Cardiac fibroblast (primary cell): ENCODE measurements around the gene NRG3.

Experiments used
- DNase-seq, 2 donors: peaks; one replicate each; pipeline versions ENCODE4 v3.0.0 to v3.0.0-alpha.2; 2010; ENCODE audit warnings: low read depth in 2 of 2
- H3K4me3 ChIP-seq, 2 donors: replicated peaks in 1 of 2; 1 replicate in 1 of 2; 2 replicates in 1 of 2; pipeline ENCODE4 v1.5.1; 2011; ENCODE audit warnings: low read depth in 2 of 2, low read length in 2 of 2, mild to moderate bottlenecking in 2 of 2, moderate library complexity in 1 of 2
- TF ChIP-seq, protein P1 (sequence below): IDR thresholded peaks from one replicate; pipeline ENCODE4 v1.5.1; 2011; ENCODE audit warnings: low read depth, mild to moderate bottlenecking, low read length, inconsistent platforms

The NRG3 gene

DNA sequence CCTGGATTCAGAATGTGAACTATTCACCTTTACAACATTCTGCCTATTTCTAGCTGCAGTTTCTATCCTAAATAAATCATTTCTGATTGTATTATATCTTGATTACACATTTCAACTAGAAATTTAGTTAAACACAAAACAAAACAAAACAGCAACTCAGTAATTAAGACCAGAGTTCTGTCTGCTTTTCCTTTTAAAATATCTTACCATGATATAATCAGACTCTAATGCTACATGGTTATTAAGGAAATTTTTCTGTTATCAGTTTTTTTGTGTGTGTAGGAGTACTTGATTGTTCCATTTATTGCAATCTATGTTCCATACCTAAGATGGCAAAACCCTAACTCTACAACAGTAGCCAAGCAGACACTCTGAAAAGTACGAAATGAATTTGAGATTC, 663.3 kb downstream of the NRG3 start:
- TF ChIP-seq, protein P1, sequence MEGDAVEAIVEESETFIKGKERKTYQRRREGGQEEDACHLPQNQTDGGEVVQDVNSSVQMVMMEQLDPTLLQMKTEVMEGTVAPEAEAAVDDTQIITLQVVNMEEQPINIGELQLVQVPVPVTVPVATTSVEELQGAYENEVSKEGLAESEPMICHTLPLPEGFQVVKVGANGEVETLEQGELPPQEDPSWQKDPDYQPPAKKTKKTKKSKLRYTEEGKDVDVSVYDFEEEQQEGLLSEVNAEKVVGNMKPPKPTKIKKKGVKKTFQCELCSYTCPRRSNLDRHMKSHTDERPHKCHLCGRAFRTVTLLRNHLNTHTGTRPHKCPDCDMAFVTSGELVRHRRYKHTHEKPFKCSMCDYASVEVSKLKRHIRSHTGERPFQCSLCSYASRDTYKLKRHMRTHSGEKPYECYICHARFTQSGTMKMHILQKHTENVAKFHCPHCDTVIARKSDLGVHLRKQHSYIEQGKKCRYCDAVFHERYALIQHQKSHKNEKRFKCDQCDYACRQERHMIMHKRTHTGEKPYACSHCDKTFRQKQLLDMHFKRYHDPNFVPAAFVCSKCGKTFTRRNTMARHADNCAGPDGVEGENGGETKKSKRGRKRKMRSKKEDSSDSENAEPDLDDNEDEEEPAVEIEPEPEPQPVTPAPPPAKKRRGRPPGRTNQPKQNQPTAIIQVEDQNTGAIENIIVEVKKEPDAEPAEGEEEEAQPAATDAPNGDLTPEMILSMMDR = no peak
- H3K4me3 ChIP-seq = no peak overlapping the region
- DNase-seq = no peak

- DNase-seq = no peak
- H3K4me3 ChIP-seq = no peak overlapping the region
- TF ChIP-seq, protein P1 = no peak
These were observed 668.6 kb downstream of the NRG3 start for GRCh38 chr10:82543631-82544030.

- DNase-seq = no peak
- TF ChIP-seq, protein P1 = no peak
- no peak overlapping the region for H3K4me3 ChIP-seq
These were observed 669.4 kb downstream of the NRG3 start for GRCh38 chr10:82544377-82544776.

DNA sequence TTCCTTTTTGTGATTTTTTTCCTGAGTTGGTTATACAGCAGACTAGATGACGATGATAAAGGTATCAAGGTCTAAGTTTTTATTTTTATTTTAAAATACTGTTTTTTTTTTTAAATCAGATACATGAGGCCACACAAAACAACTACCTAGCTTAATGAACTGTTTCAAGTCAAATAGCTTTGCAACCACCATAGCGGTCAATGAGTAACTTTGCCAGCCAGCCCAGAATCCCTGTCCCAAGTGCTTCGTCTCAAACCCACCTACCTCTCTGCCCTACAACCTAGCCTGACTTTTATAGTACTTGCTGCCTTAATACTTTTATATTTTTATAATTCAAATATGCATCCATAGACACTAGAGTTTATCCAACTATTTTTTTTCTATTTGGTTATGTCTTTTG, 676.5 kb downstream of the NRG3 start:
- no peak for DNase-seq
- TF ChIP-seq, protein P1 = no peak
- H3K4me3 ChIP-seq = no peak overlapping the region

DNA sequence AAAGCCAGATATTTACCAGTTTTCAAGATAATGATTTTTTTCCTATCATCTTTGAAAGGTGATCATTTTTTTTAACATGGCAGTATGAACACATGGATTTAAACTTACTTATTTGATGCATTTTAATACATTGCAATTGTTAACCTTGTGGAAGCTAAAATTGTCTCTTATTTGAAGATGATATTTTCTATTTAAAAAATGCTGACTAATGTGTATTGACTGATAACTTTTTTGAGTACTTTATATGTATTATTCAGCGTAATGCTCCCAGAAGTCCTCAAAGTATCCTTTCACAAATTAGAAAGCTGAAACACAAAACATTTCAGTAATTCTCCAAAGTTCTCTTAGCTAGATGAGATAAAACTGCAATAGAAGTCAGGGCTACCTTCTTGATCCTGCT, 677.3 kb downstream of the NRG3 start:
- no peak for DNase-seq
- TF ChIP-seq, protein P1 = no peak
- H3K4me3 ChIP-seq = no peak overlapping the region

DNA sequence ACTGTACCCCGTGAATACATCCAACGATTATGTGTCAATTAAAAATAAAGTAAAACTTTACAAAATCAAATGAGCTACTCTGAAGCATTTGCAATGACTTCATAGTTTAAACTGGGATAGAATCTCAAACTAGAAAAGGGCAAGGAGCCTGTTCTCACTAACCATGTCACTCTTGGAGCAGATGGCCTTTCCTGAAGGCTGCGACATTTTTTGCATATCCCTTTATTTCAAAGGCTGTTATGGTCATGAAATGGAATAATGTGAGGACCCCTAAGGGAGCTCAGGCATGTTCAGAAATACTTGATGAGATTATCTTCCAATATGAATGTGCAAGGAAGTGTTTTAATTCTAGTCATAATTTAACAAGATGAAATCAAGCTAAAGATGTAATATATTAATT, 679.4 kb downstream of the NRG3 start:
- H3K4me3 ChIP-seq = no peak overlapping the region
- DNase-seq = no peak
- TF ChIP-seq, protein P1 = no peak

DNA sequence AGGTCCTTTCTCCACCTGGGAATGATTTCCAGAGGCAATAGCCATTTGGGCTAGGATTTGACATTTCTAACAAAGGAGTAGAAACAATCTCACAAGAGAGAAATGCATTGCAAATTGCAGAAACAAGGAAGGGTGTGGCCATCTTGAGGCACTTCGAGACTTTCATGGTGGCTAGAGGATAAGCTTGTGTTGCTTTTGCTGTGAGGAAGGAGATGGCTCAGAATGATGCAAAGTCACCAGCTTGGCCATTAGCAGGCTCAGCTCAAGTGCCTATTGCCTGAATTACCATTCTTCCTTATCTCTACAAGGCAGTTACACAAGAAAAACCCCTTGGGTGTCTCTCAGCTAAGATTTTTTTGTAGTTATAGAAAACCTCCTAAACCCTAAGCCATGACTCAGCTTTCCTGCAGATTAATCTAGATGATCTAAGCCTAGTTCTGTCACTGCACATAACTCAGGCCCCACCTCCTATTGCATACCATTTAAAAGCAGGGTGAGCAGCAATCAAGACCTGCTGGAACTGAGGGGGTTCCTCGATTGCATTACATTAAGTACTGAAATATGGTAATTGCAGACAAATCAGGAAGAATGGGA, 683.1 kb downstream of the NRG3 start:
- TF ChIP-seq, protein P1 = no peak
- H3K4me3 ChIP-seq = no peak overlapping the region
- peak in 1 of 2 donors; percentile 47 for DNase-seq
